SIG-M5 treated with dmso at 0.1 percent for 504 hours (cell line): ENCODE measurements around the gene PTPRN2.
"Not testable (repeated sequence)": the region's sequence is repeated elsewhere in the genome, so short reads cannot be mapped to it uniquely, and the experiment has no call there.

Experiments used
- DNase-seq: peaks from one replicate; lab custom pipeline; 2025; ENCODE audit not compliant: unreplicated experiment; lab: John Stamatoyannopoulos, UW

Gene PTPRN2

DNA sequence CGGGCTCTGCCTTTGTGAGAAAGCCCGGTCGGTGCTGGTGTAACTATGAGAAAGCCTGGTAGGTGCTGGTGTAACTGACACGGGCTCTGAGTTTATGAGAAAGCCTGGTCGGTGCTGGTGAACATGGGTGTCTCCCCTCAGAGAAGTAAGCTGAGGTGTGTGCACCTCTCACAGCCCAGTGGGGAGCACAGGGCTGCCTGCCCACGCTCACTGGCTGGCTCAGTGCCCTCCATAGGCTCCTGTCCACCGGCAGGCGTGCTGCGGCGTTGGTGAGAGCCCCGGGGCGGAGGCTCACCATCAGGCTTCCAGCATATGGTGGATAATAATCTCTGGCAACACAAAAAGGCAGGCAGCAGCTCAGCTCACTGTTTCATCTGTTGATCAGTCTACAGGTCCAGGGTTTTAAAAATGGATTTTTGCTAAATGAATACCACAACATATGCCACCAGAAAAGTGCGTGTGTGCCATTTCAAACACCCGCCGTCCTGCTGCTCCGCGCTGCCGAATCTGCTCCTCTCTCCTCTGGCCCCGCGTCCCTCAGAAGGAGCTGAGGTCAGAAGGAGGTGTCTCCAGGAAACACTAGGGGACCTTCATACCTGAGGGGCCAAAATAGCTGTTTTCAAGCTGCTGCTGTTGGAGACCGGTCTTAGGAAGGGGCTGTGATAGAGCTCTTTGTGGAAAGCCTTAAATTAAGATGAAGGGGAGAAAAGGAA lies 885.2 kb downstream of the PTPRN2 start:
- no peak for DNase-seq

- not testable (repeated sequence) for DNase-seq
Observed at GRCh38 chr7:157701395-157702180, 886.0 kb downstream of the PTPRN2 start.

GRCh38 chr7:157700231-157701005 lies 887.2 kb downstream of the PTPRN2 start:
- DNase-seq: no peak

- DNase-seq: no peak
Observed at GRCh38 chr7:157699357-157700013, 888.1 kb downstream of the PTPRN2 start.

GRCh38 chr7:157697287-157697686 lies 890.3 kb downstream of the PTPRN2 start:
- DNase-seq: not testable (repeated sequence)

DNA sequence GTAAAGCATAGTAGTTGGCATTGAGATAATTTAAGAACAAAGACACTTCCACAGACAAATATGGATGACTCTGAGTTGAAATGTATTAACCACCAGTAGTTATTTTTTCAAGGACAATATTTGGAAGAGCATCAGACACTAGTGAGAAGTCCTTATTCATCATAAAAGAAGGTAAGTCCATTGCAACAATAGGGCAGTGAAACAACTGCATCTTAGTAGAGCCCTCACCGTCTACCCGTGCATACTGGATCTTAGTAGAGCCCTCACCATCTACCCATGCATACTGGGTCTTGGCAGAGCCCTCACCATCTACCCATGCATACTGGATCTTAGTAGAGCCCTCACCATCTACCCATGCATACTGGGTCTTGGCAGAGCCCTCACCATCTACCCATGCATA lies 892.0 kb downstream of the PTPRN2 start:
- not testable (repeated sequence) for DNase-seq

DNA sequence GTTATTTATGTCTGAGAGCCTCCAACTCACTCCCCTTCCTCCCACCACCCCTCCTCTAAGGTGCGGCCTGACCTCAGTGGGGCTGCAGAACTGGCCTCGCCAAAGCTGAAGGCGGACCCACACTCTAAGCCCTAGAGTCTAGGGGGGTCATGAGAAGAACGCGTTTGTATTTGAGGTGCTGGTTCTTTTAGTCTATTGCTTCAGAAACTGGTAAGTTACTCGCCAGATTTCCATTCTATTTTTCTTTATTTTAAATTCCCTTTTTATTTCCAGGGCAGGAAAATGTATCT lies 893.3 kb downstream of the PTPRN2 start:
- DNase-seq: no peak

- DNase-seq: no peak
Observed at GRCh38 chr7:157693521-157694375, 893.9 kb downstream of the PTPRN2 start.

DNA sequence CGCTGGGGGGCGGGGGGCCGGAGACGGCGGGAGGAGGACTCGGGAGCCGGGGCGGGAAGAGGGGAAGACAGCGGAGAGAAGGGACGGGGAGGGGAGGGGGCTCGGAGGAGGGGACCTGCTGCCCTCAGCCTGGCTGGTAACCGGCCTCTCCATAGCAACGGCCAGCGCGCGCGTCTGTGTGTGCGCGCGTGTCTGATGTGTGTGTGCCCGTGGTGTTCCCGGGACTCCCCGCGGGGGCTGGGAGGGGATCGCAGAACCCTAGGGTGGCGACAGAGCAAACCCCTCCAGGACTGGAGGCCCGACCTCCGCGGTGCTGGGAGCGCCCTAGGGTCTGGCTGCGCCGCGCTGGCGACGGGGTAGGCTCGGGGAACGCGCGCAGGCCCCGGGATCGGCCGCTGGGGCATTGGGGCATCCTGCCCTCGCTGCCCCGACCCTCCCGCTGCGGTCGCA lies 894.5 kb downstream of the PTPRN2 start:
- no peak for DNase-seq

GRCh38 chr7:157692460-157693011 lies 895.1 kb downstream of the PTPRN2 start:
- DNase-seq: no peak

- no peak for DNase-seq
Observed at GRCh38 chr7:157691586-157692459, 895.8 kb downstream of the PTPRN2 start.

GRCh38 chr7:157690833-157691585 lies 896.6 kb downstream of the PTPRN2 start:
- no peak for DNase-seq

DNA sequence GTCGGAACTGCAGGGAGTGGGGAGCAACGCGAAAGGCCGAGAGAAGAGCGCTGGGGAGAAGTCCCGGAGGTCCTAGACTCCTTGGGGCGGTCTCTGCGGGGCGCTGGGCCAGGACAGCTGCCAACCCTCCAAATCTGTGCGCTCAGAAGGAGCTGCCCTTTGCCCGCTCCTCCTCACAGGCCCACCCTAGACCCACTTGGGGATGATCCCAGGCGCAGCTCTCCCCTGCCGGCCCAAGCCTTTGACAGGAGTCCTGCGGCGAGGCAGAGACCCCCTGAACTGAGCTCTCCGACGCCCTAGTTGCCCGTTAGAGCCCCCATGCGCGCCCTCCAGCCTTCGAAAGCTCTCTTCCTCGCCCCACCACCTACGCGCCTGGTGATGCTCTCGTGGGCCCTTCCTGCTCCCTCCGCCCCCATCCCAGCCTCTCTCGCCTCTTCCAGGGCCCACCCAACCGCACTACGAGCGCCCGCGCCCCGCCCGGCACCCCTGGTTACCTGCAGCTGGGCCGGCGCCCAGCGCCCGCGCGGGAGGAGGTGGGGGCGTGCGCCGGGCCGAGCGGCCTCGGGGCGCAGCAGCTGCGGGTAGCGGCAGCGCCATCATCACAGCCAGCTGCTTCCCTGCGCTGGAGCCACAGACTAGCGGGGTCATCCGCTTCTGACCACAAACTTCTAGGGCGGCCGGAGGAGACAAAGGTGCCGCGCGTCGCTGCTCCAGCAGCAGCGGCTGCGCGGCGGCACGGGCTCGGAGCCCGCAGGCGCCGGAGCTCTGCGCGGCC lies 897.4 kb downstream of the PTPRN2 start:
- DNase-seq: no peak

- no peak for DNase-seq
Observed at GRCh38 chr7:157689269-157690057, 898.2 kb downstream of the PTPRN2 start.

- DNase-seq: no peak
Observed at GRCh38 chr7:157688533-157689268, 898.9 kb downstream of the PTPRN2 start.
